BLaER1 (cell line): ENCODE data around the gene MMEL1.

Experiments used
- H3K27ac ChIP-seq: shearing (Covaris generic); formaldehyde crosslinking; 2 replicates; pipeline ENCODE4 v1.8.1; 2022
- H3K27me3 ChIP-seq: shearing (Covaris generic); formaldehyde crosslinking; 2 replicates; pipeline ENCODE4 v1.8.1; 2022
- H3K36me3 ChIP-seq: shearing (Covaris generic); formaldehyde crosslinking; 2 replicates; pipeline ENCODE4 v1.8.1; 2022
- H3K4me1 ChIP-seq: shearing (Covaris generic); formaldehyde crosslinking; 2 replicates; pipeline ENCODE4 v1.8.1; 2022
- H3K4me2 ChIP-seq: shearing (Covaris generic); formaldehyde crosslinking; 2 replicates; pipeline ENCODE4 v1.8.1; 2022
- H3K4me3 ChIP-seq: shearing (Covaris generic); formaldehyde crosslinking; 2 replicates; pipeline ENCODE4 v1.8.1; 2022
- H3K9ac ChIP-seq: shearing (Covaris generic); formaldehyde crosslinking; 2 replicates; pipeline ENCODE4 v1.8.1; 2022
- H3K9me3 ChIP-seq: shearing (Covaris generic); formaldehyde crosslinking; 2 replicates; pipeline ENCODE4 v1.8.1; 2022
- H4K20me1 ChIP-seq: shearing (Covaris generic); formaldehyde crosslinking; 2 replicates; pipeline ENCODE4 v1.8.1; 2022
- Cebpa-rat ChIP-seq: shearing (Covaris generic); IDR thresholded peaks from 2 replicates; pipeline ENCODE4 v1.8.1; 2022

Gene MMEL1

GRCh38 chr1:2604156-2604843 lies 28.5 kb downstream of the MMEL1 start:
- 0 out of 2 replicates have a peak overlapping the region, but pooled peaks have one; percentile 2 for H3K27ac ChIP-seq
- H3K4me3 ChIP-seq, result no peak overlapping the region
- TF ChIP-seq Cebpa-rat, result no peak
- peak overlapping the region; percentile 91 for H3K4me2 ChIP-seq
- peaks cover 32% of the 10 kb centered on the region for H3K27me3 ChIP-seq
- H3K4me1 ChIP-seq, result peaks cover 61% of the 10 kb centered on the region
- H3K9ac ChIP-seq, result no peak overlapping the region
- H4K20me1 ChIP-seq, result no peaks in the 10 kb centered on the region
- no peaks in the 10 kb centered on the region for H3K9me3 ChIP-seq
- H3K36me3 ChIP-seq, result no peaks in the 10 kb centered on the region

- Histone ChIP-seq H4K20me1 (no peaks in the 10 kb centered on the region), H3K27me3 (peaks cover 35% of the 10 kb centered on the region), H3K4me1 (peaks cover 58% of the 10 kb centered on the region), H3K9me3 (peaks cover 4% of the 10 kb centered on the region), H3K27ac (no peak overlapping the region), H3K4me2 (peak overlapping the region; percentile 91), H3K9ac (0 out of 2 replicates have a peak overlapping the region, but pooled peaks have one; percentile 16), H3K36me3 (no peaks in the 10 kb centered on the region), H3K4me3 (no peak overlapping the region)
- no peak for TF ChIP-seq Cebpa-rat
These were observed 29.2 kb downstream of the MMEL1 start for GRCh38 chr1:2603521-2604155.

GRCh38 chr1:2602866-2603520 lies 29.8 kb downstream of the MMEL1 start:
- no peak overlapping the region for H3K4me3 ChIP-seq
- H3K4me1 ChIP-seq, result peaks cover 64% of the 10 kb centered on the region
- H4K20me1 ChIP-seq, result peaks cover 3% of the 10 kb centered on the region
- peaks cover 5% of the 10 kb centered on the region for H3K9me3 ChIP-seq
- H3K9ac ChIP-seq, result 0 out of 2 replicates have a peak overlapping the region, but pooled peaks have one; percentile 16
- no peaks in the 10 kb centered on the region for H3K36me3 ChIP-seq
- peak overlapping the region; percentile 91 for H3K4me2 ChIP-seq
- no peak overlapping the region for H3K27ac ChIP-seq
- H3K27me3 ChIP-seq, result peaks cover 41% of the 10 kb centered on the region
- TF ChIP-seq Cebpa-rat, result no peak

- Histone ChIP-seq H3K4me2 (peak overlapping the region; percentile 91), H3K27me3 (peaks cover 47% of the 10 kb centered on the region), H3K36me3 (no peaks in the 10 kb centered on the region), H3K9me3 (peaks cover 5% of the 10 kb centered on the region), H3K4me1 (peaks cover 70% of the 10 kb centered on the region), H3K27ac (no peak overlapping the region), H4K20me1 (peaks cover 9% of the 10 kb centered on the region), H3K9ac (no peak overlapping the region), H3K4me3 (no peak overlapping the region)
- no peak for TF ChIP-seq Cebpa-rat
These were observed 30.4 kb downstream of the MMEL1 start for GRCh38 chr1:2602311-2602835.

- TF ChIP-seq Cebpa-rat, result no peak
- Histone ChIP-seq H3K27ac (no peak overlapping the region), H3K36me3 (no peaks in the 10 kb centered on the region), H3K4me2 (no peak overlapping the region), H3K27me3 (peaks cover 52% of the 10 kb centered on the region), H3K9ac (no peak overlapping the region), H3K4me3 (no peak overlapping the region), H4K20me1 (peaks cover 15% of the 10 kb centered on the region), H3K4me1 (peaks cover 72% of the 10 kb centered on the region), H3K9me3 (peaks cover 5% of the 10 kb centered on the region)
These were observed 31.0 kb downstream of the MMEL1 start for GRCh38 chr1:2601721-2602303.

GRCh38 chr1:2598329-2598931 lies 34.4 kb downstream of the MMEL1 start:
- H4K20me1 ChIP-seq, result peaks cover 20% of the 10 kb centered on the region
- no peak for TF ChIP-seq Cebpa-rat
- no peak overlapping the region for H3K27ac ChIP-seq
- H3K27me3 ChIP-seq, result peaks cover 61% of the 10 kb centered on the region
- peaks cover 5% of the 10 kb centered on the region for H3K9me3 ChIP-seq
- H3K4me3 ChIP-seq, result 0 out of 2 replicates have a peak overlapping the region, but pooled peaks have one; percentile 16
- H3K36me3 ChIP-seq, result no peaks in the 10 kb centered on the region
- H3K4me1 ChIP-seq, result peaks cover 64% of the 10 kb centered on the region
- peak overlapping the region; percentile 84 for H3K4me2 ChIP-seq
- H3K9ac ChIP-seq, result no peak overlapping the region

- Histone ChIP-seq H3K4me2 (peak overlapping the region; percentile 84), H3K9ac (no peak overlapping the region), H3K4me1 (peaks cover 64% of the 10 kb centered on the region), H3K27me3 (peaks cover 55% of the 10 kb centered on the region), H3K27ac (no peak overlapping the region), H3K9me3 (peaks cover 5% of the 10 kb centered on the region), H3K4me3 (peak overlapping the region; percentile 16; the same call in 1 of the 2 replicates), H3K36me3 (no peaks in the 10 kb centered on the region), H4K20me1 (peaks cover 20% of the 10 kb centered on the region)
- no peak for TF ChIP-seq Cebpa-rat
These were observed 35.1 kb downstream of the MMEL1 start for GRCh38 chr1:2597441-2598328.

GRCh38 chr1:2596530-2597333 lies 36.1 kb downstream of the MMEL1 start:
- peaks cover 60% of the 10 kb centered on the region for H3K4me1 ChIP-seq
- peak overlapping the region; percentile 16; the same call in 1 of the 2 replicates for H3K4me3 ChIP-seq
- TF ChIP-seq Cebpa-rat, result no peak
- H3K9ac ChIP-seq, result no peak overlapping the region
- H3K27me3 ChIP-seq, result peaks cover 45% of the 10 kb centered on the region
- no peaks in the 10 kb centered on the region for H3K36me3 ChIP-seq
- peaks cover 20% of the 10 kb centered on the region for H4K20me1 ChIP-seq
- H3K4me2 ChIP-seq, result peak overlapping the region; percentile 84
- H3K27ac ChIP-seq, result no peak overlapping the region
- H3K9me3 ChIP-seq, result peaks cover 5% of the 10 kb centered on the region
